Measurements from ENCODE around the gene CYP4F11. TPM values are rescaled to one million over a fixed set of nuclear protein-coding genes. Genes with fewer than 3 reads are reported as not detected.

Gene CYP4F11
- total and polyA plus RNA-seq, 2 experiments from 2014 or later, result not detected

DNA sequence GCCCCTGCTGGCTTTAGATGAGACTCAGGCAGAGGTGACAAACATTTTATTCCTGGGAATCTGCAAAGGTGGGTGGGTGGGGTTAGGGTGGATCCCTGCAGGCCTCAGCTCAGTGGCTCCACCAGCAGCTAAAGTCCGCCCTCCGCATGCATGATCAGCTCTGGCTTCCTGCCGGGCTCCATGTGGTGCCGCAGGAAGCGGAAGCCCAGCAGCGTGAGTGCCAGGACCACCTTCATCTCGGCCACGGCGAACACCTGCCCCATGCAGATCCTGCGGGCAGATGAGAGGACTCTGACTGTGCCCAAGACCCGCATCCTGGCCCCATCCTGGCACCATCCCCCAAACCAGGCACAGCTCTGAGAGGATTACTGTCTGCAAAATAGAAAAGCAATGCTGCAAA lies 62.8 kb downstream of the CYP4F11 start (continued):
- no peak for TF ChIP-seq ZNF114 (CRISPR knock-in tag; IDR thresholded peaks at IDR 0.05)
- TF ChIP-seq NANOG (IDR thresholded peaks at IDR 0.05; ENCODE audit: borderline replicate concordance), result no peak
- TF ChIP-seq, protein P1, sequence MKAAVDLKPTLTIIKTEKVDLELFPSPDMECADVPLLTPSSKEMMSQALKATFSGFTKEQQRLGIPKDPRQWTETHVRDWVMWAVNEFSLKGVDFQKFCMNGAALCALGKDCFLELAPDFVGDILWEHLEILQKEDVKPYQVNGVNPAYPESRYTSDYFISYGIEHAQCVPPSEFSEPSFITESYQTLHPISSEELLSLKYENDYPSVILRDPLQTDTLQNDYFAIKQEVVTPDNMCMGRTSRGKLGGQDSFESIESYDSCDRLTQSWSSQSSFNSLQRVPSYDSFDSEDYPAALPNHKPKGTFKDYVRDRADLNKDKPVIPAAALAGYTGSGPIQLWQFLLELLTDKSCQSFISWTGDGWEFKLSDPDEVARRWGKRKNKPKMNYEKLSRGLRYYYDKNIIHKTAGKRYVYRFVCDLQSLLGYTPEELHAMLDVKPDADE (IDR thresholded peaks at IDR 0.05), result no peak
- TF ChIP-seq, protein P2, sequence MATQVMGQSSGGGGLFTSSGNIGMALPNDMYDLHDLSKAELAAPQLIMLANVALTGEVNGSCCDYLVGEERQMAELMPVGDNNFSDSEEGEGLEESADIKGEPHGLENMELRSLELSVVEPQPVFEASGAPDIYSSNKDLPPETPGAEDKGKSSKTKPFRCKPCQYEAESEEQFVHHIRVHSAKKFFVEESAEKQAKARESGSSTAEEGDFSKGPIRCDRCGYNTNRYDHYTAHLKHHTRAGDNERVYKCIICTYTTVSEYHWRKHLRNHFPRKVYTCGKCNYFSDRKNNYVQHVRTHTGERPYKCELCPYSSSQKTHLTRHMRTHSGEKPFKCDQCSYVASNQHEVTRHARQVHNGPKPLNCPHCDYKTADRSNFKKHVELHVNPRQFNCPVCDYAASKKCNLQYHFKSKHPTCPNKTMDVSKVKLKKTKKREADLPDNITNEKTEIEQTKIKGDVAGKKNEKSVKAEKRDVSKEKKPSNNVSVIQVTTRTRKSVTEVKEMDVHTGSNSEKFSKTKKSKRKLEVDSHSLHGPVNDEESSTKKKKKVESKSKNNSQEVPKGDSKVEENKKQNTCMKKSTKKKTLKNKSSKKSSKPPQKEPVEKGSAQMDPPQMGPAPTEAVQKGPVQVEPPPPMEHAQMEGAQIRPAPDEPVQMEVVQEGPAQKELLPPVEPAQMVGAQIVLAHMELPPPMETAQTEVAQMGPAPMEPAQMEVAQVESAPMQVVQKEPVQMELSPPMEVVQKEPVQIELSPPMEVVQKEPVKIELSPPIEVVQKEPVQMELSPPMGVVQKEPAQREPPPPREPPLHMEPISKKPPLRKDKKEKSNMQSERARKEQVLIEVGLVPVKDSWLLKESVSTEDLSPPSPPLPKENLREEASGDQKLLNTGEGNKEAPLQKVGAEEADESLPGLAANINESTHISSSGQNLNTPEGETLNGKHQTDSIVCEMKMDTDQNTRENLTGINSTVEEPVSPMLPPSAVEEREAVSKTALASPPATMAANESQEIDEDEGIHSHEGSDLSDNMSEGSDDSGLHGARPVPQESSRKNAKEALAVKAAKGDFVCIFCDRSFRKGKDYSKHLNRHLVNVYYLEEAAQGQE (IDR thresholded peaks at IDR 0.05; ENCODE audit: unreplicated experiment), result no peak
- no peak for TF ChIP-seq ZNF331 (CRISPR knock-in tag; IDR thresholded peaks at IDR 0.05; ENCODE audit: low read depth)

DNA sequence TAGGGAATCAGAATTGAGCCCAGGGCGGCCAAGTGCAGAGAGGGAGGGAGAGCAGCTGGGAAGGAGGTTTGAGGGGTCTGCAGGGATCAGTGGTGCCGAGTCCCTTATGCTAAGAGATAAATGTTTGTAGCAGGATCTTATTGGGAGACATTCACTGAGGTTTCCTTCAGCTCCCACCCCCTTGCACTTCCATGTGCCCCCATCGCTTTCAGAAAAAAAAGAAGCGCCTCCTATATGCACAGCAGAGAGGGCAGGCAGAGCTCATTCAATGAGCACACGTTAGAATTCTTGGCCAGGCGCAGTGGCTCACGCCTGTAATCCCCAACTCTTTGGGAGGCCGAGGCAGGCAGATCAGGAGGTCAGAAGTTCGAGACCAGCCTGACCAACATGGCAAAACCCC lies 64.5 kb downstream of the CYP4F11 start:
- H3K36me3 Mint-ChIP-seq (ENCODE audit: low read depth), result peaks cover 39% of the 10 kb centered on the region
- ATAC-seq, result no peak
- TF ChIP-seq, protein P2 (IDR thresholded peaks at IDR 0.05; ENCODE audit: unreplicated experiment), result no peak
- TF ChIP-seq NANOG (IDR thresholded peaks at IDR 0.05; ENCODE audit: borderline replicate concordance) (no peak), STAT1 (IDR thresholded peaks at IDR 0.05; ENCODE audit: unreplicated experiment) (no peak), EZH2phosphoT487 (IDR thresholded peaks at IDR 0.05; ENCODE audit: unreplicated experiment) (no peak)
- TF ChIP-seq, protein P3, sequence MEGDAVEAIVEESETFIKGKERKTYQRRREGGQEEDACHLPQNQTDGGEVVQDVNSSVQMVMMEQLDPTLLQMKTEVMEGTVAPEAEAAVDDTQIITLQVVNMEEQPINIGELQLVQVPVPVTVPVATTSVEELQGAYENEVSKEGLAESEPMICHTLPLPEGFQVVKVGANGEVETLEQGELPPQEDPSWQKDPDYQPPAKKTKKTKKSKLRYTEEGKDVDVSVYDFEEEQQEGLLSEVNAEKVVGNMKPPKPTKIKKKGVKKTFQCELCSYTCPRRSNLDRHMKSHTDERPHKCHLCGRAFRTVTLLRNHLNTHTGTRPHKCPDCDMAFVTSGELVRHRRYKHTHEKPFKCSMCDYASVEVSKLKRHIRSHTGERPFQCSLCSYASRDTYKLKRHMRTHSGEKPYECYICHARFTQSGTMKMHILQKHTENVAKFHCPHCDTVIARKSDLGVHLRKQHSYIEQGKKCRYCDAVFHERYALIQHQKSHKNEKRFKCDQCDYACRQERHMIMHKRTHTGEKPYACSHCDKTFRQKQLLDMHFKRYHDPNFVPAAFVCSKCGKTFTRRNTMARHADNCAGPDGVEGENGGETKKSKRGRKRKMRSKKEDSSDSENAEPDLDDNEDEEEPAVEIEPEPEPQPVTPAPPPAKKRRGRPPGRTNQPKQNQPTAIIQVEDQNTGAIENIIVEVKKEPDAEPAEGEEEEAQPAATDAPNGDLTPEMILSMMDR (conservative IDR thresholded peaks at IDR 0.05; ENCODE audit: low read depth in 2 of 2), result no peak

More for the DNA sequence above, 64.5 kb downstream of the CYP4F11 start:
- no peak overlapping the region for H3K27ac Mint-ChIP-seq
- Histone ChIP-seq H3K4me2 (no peak overlapping the region), H3K79me2 (replicated peaks; ENCODE audit: insufficient read depth) (no peaks in the 10 kb centered on the region), H2AFZ (no peak overlapping the region), H3K4me1 (ENCODE audit: insufficient read depth) (no peaks in the 10 kb centered on the region), H3K27ac (ENCODE audit: low read depth) (no peak overlapping the region), H3K9me2 (ENCODE audit: insufficient read depth) (no peaks in the 10 kb centered on the region), H3F3A (replicated peaks; ENCODE audit: low read depth) (no peaks in the 10 kb centered on the region), H3K27me3 (ENCODE audit: insufficient read depth) (no peaks in the 10 kb centered on the region), H3K36me3 (ENCODE audit: insufficient read depth) (no peaks in the 10 kb centered on the region; the same call in 1 of the 2 replicates), H3K4me3 (no peak overlapping the region), H4K20me1 (replicated peaks; ENCODE audit: insufficient read depth) (no peaks in the 10 kb centered on the region)
- H3K4me3 Mint-ChIP-seq, result no peak overlapping the region
- peaks cover 92% of the 10 kb centered on the region for H3K9me3 Mint-ChIP-seq
- no peaks in the 10 kb centered on the region for H3K4me1 Mint-ChIP-seq
- H3K27me3 Mint-ChIP-seq (ENCODE audit: insufficient read depth, low read depth, poor library complexity), result peaks cover 2% of the 10 kb centered on the region
- no peak for DNase-seq (ENCODE audit: low spot score)

Measured in GM23338 (cell line).